ACC112 (cell line): ENCODE measurements around the gene ADCY2.

Experiments used
- H2AFZ ChIP-seq: fragments of 200-600 bp; sonication (generic); one replicate; pipeline ENCODE4 v1.6.0; 2017; ENCODE audit warnings: antibody characterized with exemption, low read length; ENCODE audit not compliant: unreplicated experiment
- H3K27ac ChIP-seq: fragments of 200-600 bp; sonication (generic); 2 replicates; pipeline ENCODE4 v1.5.1; 2014; ENCODE audit warnings: low read depth, mild to moderate bottlenecking, antibody characterized with exemption, low read length, moderate library complexity
- H3K27me3 ChIP-seq: fragments of 200-600 bp; sonication (generic); 2 replicates; pipeline ENCODE4 v1.6.1; 2014; ENCODE audit warnings: mild to moderate bottlenecking, antibody characterized with exemption, low read length, moderate library complexity, mixed read lengths; ENCODE audit not compliant: insufficient read depth
- H3K36me3 ChIP-seq: fragments of 200-600 bp; sonication (generic); 2 replicates; pipeline ENCODE4 v1.6.1; 2016; ENCODE audit warnings: mild to moderate bottlenecking, antibody characterized with exemption, low read length, moderate library complexity, mixed read lengths; ENCODE audit not compliant: insufficient read depth
- H3K4me1 ChIP-seq: fragments of 200-600 bp; sonication (generic); one replicate; pipeline ENCODE4 v1.6.1; 2016; ENCODE audit warnings: low read length, mixed read lengths; ENCODE audit not compliant: insufficient read depth, unreplicated experiment, control insufficient read depth
- H3K4me3 ChIP-seq: fragments of 200-600 bp; sonication (generic); 2 replicates; pipeline ENCODE4 v1.5.1; 2014; ENCODE audit warnings: mild to moderate bottlenecking, low read depth, low read length
- H3K79me2 ChIP-seq: fragments of 200-600 bp; sonication (generic); one replicate; pipeline ENCODE4 v1.6.0; 2016; ENCODE audit warnings: low read length; ENCODE audit not compliant: control insufficient read depth, unreplicated experiment, insufficient read depth

Gene ADCY2

DNA sequence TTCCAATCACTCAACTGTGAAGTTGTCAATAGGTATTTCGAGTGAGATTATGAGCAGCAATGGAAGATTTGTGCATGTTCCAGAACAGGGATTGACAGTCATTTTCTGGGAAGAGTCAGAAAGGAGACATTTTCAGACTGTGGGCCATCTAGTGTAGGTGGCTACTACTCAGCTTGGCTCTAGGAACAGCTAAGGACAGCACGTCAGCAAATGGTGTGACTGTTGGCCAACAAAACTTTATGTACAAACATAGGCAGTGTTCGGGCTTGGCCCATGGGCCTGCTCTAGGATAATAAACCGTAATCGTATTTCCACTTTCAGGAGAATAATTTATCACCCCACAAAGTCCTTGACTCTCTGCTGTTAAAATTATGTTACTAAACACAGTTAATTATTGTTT, 143.6 kb downstream of the ADCY2 start:
- no peak overlapping the region for H2AFZ ChIP-seq
- no peaks in the 10 kb centered on the region for H3K27me3 ChIP-seq
- H3K4me3 ChIP-seq: no peak overlapping the region
- no peak overlapping the region for H3K27ac ChIP-seq
- no peaks in the 10 kb centered on the region for H3K4me1 ChIP-seq
- no peaks in the 10 kb centered on the region for H3K79me2 ChIP-seq
- H3K36me3 ChIP-seq: no peaks in the 10 kb centered on the region

DNA sequence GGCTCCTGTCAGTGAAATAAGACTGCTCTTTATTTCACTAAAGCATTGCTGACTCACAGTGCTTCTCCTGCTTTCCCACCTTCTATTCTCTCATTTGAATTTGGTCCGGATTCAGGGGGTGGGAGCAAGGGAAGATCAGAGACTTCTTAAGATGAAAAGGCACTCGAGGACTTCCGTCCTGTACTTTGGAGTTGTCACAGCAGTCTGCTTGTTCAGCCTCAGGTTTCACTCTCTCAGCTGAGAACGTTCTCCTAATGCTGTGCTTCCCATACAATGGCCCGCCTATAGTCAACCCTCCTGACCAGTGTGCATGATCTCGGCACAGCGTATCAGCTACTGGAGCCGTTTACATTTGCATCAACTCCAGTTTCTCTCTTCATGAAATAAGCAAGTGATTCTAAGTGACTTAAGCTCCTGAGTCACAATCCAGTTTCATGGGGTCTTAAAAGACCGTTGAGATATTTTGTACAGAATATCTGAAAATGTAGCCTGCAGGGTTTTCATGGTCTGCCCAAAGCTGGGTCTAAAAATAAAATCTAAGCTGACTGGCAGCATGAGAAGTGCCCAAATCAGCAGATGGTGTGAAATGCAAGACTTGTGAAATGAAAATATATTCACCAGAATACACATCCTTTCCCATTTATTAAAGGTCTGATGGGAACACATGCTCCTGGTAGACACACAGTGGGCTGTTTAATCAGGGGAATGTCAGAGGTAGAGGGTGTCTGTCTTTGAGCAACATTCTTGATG, 145.0 kb downstream of the ADCY2 start:
- H3K4me1 ChIP-seq: no peaks in the 10 kb centered on the region
- H3K36me3 ChIP-seq: no peaks in the 10 kb centered on the region
- H2AFZ ChIP-seq: no peak overlapping the region
- no peaks in the 10 kb centered on the region for H3K79me2 ChIP-seq
- H3K4me3 ChIP-seq: no peak overlapping the region
- H3K27me3 ChIP-seq: no peaks in the 10 kb centered on the region
- no peak overlapping the region for H3K27ac ChIP-seq

DNA sequence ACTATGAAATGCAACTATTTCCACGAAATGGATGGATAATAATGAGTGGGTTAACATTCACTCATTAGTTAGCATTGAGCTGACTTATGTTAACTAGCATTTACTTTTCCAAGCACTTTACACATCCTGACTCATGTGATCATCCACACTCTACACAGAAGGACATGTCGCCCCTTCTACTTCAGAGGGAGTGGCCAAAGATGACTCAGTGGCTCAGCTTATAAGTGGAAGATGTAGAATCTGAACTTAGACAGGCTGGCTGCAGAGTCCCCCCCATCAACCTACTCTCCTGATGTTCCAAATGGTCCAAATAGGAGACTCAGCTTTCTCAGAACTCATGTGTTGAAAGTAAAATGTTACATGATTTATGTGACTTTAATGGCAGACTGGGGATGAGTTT, 146.0 kb downstream of the ADCY2 start:
- Histone ChIP-seq H3K27ac (no peak overlapping the region), H3K79me2 (no peaks in the 10 kb centered on the region), H3K27me3 (no peaks in the 10 kb centered on the region), H3K36me3 (no peaks in the 10 kb centered on the region), H2AFZ (no peak overlapping the region), H3K4me1 (no peaks in the 10 kb centered on the region), H3K4me3 (no peak overlapping the region)

DNA sequence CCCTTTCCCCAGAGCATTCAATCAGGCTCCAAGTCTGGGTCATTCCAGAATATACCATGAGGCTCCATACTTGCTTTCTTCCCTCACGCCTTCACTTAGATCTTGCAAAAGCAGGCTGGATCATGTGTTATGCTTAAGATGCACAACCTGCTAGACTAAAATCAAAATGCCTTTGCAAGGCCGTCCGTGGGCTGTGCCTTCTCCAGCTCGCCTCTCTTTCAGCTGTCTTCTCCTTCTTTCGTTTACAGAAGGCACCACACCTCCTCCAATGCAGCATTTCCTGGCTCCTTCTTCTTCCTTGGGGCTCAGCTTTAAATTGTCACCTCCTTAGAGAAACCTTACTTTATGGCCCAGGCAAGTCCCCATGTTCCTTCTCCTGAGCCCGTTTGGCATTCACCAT, 150.6 kb downstream of the ADCY2 start:
- no peaks in the 10 kb centered on the region for H3K79me2 ChIP-seq
- H3K4me3 ChIP-seq: no peak overlapping the region

DNA sequence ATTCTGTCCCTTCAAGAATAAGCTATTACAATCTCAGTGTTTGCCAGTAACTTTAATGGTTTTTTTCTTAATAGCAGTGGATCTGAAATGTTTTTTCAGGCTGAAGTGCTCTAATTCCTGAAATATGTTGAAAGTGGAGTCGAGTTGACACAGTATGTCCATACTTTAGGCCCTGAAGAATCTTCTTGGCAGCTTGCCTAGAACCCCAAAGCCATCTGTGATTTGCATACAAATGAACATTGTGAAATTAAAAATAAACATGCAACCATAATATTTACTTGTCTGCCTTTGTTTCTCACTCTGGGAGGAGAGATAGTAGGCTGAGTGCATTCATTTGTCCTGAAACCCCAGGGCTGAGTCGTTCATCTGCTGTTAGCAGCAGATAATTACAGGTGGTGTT, 152.7 kb downstream of the ADCY2 start:
- Histone ChIP-seq H3K4me1 (no peaks in the 10 kb centered on the region), H3K27ac (no peak overlapping the region), H2AFZ (no peak overlapping the region), H3K27me3 (no peaks in the 10 kb centered on the region), H3K4me3 (no peak overlapping the region), H3K36me3 (no peaks in the 10 kb centered on the region), H3K79me2 (no peaks in the 10 kb centered on the region)

More for the DNA sequence above, 150.6 kb downstream of the ADCY2 start:
- H3K36me3 ChIP-seq: no peaks in the 10 kb centered on the region
- no peak overlapping the region for H2AFZ ChIP-seq
- no peak overlapping the region for H3K27ac ChIP-seq
- no peaks in the 10 kb centered on the region for H3K4me1 ChIP-seq
- no peaks in the 10 kb centered on the region for H3K27me3 ChIP-seq

DNA sequence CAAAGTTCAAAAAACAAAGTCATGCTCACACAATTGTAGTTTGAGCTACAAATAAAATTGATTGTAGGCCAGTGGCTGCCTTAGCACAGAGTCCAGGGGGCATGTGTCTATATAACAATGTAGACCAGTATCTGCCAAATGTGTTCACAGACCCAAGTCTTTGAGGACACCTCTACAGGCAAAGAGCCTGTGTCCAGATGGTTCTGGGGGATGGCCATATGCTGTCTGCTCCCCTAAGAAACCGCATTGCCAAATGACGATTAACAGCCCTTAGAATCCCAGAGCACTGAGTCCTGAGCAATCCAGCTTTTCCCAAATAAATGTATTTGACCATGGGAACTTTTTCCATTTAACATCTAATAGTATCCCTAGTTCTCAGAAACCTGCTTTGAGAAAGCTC, 169.6 kb downstream of the ADCY2 start:
- Histone ChIP-seq H3K4me3 (no peak overlapping the region), H3K36me3 (no peaks in the 10 kb centered on the region), H3K79me2 (no peaks in the 10 kb centered on the region), H3K27me3 (no peaks in the 10 kb centered on the region), H3K27ac (no peak overlapping the region), H2AFZ (no peak overlapping the region), H3K4me1 (no peaks in the 10 kb centered on the region)

DNA sequence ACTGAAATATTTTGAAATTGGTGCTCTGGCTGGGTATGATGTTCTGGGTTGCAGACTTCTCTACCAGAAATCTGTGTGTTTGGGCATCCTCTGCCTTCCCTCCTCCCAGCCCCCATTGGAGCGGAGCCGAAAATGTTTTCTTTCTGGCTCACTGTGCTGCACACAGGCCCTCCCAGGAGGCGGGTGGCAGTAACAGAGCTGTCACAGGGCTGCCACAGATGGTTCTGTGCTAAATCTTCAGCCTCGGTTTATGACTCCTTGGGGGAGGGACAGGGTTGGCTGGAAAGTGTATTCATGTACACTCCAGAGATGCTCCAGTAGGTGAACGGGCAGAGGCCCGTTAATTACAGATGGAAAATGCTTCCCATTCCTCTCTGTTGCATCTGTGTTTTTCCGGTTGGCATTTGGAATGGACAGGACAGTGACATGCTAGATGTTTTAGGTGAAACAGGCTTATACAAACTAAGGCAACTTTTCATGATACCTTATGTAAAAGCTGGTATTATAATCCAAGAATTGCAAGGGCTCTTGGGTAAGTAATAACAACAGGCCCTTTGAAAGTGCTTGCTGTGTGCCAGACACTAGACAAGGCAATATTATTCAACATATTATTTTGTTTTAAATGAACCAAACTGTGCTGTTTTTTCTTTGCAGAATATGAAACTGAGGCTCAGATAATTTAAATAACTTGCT, 180.2 kb downstream of the ADCY2 start:
- no peak overlapping the region for H3K27ac ChIP-seq
- no peaks in the 10 kb centered on the region for H3K4me1 ChIP-seq
- no peaks in the 10 kb centered on the region for H3K27me3 ChIP-seq
- no peaks in the 10 kb centered on the region for H3K79me2 ChIP-seq
- no peaks in the 10 kb centered on the region for H3K36me3 ChIP-seq
- no peak overlapping the region for H2AFZ ChIP-seq
- no peak overlapping the region for H3K4me3 ChIP-seq

DNA sequence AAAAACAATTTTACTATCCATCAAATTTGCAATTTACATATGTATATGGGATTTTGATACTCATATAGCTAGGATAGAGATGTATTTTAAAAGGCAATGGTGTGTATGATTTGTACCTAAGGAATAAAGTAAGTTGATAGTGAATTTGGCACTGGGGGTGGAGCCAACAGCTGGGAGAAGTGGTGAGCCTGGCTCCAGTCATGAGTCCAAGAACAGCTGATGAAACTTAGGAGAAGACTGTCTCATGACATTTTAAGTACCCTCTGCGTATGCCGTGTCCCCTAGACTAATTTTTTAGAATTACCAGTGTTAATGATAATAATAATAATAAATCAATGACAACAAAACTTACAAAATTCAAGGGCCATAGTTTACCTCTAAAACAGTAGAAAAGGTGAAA, 181.4 kb downstream of the ADCY2 start:
- H3K36me3 ChIP-seq: no peaks in the 10 kb centered on the region
- H3K4me1 ChIP-seq: no peaks in the 10 kb centered on the region
- H2AFZ ChIP-seq: no peak overlapping the region
- no peak overlapping the region for H3K27ac ChIP-seq
- H3K79me2 ChIP-seq: no peaks in the 10 kb centered on the region
- no peak overlapping the region for H3K4me3 ChIP-seq
- H3K27me3 ChIP-seq: no peaks in the 10 kb centered on the region

DNA sequence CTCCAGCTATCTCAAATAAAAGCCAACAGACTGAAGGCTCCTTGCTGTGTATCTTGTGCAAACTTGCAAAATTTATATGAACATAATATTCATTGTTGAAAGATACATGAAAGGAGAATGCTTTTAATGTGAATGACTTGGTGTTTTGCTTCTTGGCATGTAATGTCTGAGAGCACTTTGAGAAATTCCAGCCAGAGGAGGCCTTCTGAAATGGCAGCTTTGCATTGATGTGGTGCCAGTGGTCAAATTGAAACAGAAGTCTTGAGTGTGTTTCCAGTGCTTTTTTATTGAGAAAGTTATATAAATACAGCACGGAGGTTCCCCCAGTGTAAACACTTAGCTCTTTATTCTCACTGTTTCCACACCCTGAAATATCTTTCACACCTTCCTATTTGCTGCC, 182.1 kb downstream of the ADCY2 start:
- Histone ChIP-seq H3K4me3 (no peak overlapping the region), H3K4me1 (no peaks in the 10 kb centered on the region), H2AFZ (no peak overlapping the region), H3K79me2 (no peaks in the 10 kb centered on the region), H3K27me3 (no peaks in the 10 kb centered on the region), H3K36me3 (no peaks in the 10 kb centered on the region), H3K27ac (no peak overlapping the region)

DNA sequence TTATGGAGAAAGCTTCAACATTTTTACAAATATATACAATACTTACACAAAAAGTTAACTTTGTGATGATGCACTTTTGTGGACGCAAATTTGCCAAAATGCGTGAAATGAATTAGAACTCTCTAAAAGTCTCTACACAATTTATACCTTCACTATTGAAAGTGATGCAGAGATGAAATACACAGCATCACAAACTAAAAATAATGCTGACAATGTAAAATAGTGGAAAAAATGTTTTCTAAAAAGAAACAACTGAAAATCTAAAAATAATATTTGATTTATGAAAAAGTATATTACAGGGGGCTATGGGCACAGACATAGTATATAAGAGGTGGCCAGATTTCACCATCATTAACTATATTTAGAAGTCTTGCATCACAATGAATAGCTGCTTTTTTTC, 188.8 kb downstream of the ADCY2 start:
- H3K79me2 ChIP-seq: no peaks in the 10 kb centered on the region

DNA sequence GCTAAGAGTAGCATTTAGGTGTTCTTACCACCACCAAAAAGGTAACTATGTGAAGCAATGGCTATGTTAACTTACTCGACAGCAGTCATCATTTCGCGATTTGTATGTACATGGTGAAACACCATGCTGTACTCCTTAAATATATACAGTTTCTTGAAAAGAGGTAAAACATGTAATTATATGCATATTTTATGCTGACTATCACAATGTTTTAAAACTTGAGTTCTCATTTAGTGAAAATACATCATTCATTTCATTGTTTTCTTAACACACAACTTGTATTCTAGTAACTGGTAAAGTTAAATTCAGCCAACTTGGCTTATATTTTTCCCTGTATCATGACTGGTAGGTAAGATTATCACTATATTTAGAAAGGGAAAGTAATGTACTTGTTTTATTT, 189.9 kb downstream of the ADCY2 start:
- no peak overlapping the region for H2AFZ ChIP-seq
- H3K4me1 ChIP-seq: no peaks in the 10 kb centered on the region
- no peak overlapping the region for H3K4me3 ChIP-seq
- no peaks in the 10 kb centered on the region for H3K36me3 ChIP-seq
- H3K27ac ChIP-seq: no peak overlapping the region
- no peaks in the 10 kb centered on the region for H3K79me2 ChIP-seq
- no peaks in the 10 kb centered on the region for H3K27me3 ChIP-seq

More for the DNA sequence above, 188.8 kb downstream of the ADCY2 start:
- Histone ChIP-seq H3K27ac (no peak overlapping the region), H3K4me1 (no peaks in the 10 kb centered on the region), H2AFZ (no peak overlapping the region), H3K36me3 (no peaks in the 10 kb centered on the region), H3K27me3 (no peaks in the 10 kb centered on the region), H3K4me3 (no peak overlapping the region)
